ENCODE results near the gene FSTL4.

GRCh38 chr5:133569347-133569746 lies 43.0 kb downstream of the FSTL4 start:
- TF ChIP-seq FOXM1 (IDR thresholded peaks at IDR 0.05; ENCODE audit: low read depth), result no peak
- TF ChIP-seq, protein P1, sequence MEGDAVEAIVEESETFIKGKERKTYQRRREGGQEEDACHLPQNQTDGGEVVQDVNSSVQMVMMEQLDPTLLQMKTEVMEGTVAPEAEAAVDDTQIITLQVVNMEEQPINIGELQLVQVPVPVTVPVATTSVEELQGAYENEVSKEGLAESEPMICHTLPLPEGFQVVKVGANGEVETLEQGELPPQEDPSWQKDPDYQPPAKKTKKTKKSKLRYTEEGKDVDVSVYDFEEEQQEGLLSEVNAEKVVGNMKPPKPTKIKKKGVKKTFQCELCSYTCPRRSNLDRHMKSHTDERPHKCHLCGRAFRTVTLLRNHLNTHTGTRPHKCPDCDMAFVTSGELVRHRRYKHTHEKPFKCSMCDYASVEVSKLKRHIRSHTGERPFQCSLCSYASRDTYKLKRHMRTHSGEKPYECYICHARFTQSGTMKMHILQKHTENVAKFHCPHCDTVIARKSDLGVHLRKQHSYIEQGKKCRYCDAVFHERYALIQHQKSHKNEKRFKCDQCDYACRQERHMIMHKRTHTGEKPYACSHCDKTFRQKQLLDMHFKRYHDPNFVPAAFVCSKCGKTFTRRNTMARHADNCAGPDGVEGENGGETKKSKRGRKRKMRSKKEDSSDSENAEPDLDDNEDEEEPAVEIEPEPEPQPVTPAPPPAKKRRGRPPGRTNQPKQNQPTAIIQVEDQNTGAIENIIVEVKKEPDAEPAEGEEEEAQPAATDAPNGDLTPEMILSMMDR (IDR thresholded peaks at IDR 0.05), result no peak

Measured in SK-N-SH (cell line).